Natural killer cell (primary cell): ENCODE measurements around the gene PI4K2A. TPM values are rescaled to one million over a fixed set of nuclear protein-coding genes. Genes with fewer than 3 reads are reported as not detected.

Experiments used
- ATAC-seq, 3 donors: fragments of 150-1000 bp in 2 of 3; fragments of 200-7000 bp in 1 of 3; cut with Tn5 transposase; 1 replicate in 1 of 3; 2 replicates in 2 of 3; pipeline ENCODE4 v1.10.0; 2021; ENCODE audit warnings: mild to moderate bottlenecking in 2 of 3, moderate library complexity in 2 of 3
- DNase-seq, 2 donors: peaks; one replicate each; pipeline versions ENCODE4 v3.0.0 to v3.0.0-alpha.2; 2013 to 2021; ENCODE audit warnings: mixed read lengths in 1 of 2
- H3K27ac ChIP-seq: one replicate; pipeline ENCODE4 v1.5.1; 2013; ENCODE audit warnings: mild to moderate bottlenecking, low read length
- H3K27me3 ChIP-seq: one replicate; pipeline ENCODE4 v1.6.1; 2013; ENCODE audit warnings: low read length; ENCODE audit not compliant: control insufficient read depth, insufficient read depth
- H3K36me3 ChIP-seq: one replicate; pipeline ENCODE4 v1.6.1; 2013; ENCODE audit warnings: low read length; ENCODE audit not compliant: control insufficient read depth, insufficient read depth
- H3K4me1 ChIP-seq: one replicate; pipeline ENCODE4 v1.6.1; 2013; ENCODE audit warnings: low read length; ENCODE audit not compliant: control insufficient read depth, insufficient read depth
- H3K4me3 ChIP-seq: one replicate; pipeline ENCODE4 v1.5.1; 2013; ENCODE audit warnings: low read length
- H3K9me3 ChIP-seq: one replicate; pipeline ENCODE4 v1.6.1; 2013; ENCODE audit warnings: low read length; ENCODE audit not compliant: control insufficient read depth, insufficient read depth
- H3K27ac Mint-ChIP-seq, 2 donors: one replicate each; pipeline ENCODE4 v1.8.0; 2022; ENCODE audit warnings: mild to moderate bottlenecking in 2 of 2, mixed read lengths in 2 of 2, moderate library complexity in 1 of 2
- H3K27me3 Mint-ChIP-seq, 2 donors: one replicate each; pipeline ENCODE4 v1.8.0; 2022; ENCODE audit warnings: low read depth in 2 of 2, mixed read lengths in 2 of 2
- H3K36me3 Mint-ChIP-seq: one replicate; pipeline ENCODE4 v1.8.0; 2022; ENCODE audit warnings: mixed read lengths
- H3K4me1 Mint-ChIP-seq, 2 donors: one replicate each; pipeline ENCODE4 v1.8.0; 2022; ENCODE audit warnings: mixed read lengths in 2 of 2
- H3K4me3 Mint-ChIP-seq: one replicate; pipeline ENCODE4 v1.8.0; 2022; ENCODE audit warnings: mild to moderate bottlenecking, moderate library complexity, mixed read lengths
- H3K9me3 Mint-ChIP-seq, 2 donors: one replicate each; pipeline ENCODE4 v1.8.0; 2022; ENCODE audit warnings: mixed read lengths in 2 of 2
- WGBS: methylation state at CpG from one replicate; pipeline ENCODE4 v1.1.7; 2013; ENCODE audit warnings: missing lambda C conversion rate; ENCODE audit not compliant: insufficient coverage; 5-methylcytosine and 5-hydroxymethylcytosine counted together
- intact Hi-C: fragments of 100-400 bp; cut with micrococcal nuclease; formaldehyde crosslinking; loops from one replicate; pipeline ENCODE4 v1.14.2; 2022
- total RNA-seq, 4 donors: library from RNA; stranded (reverse); fragments of 120-200 nt in 1 of 4; gene quantifications; one replicate each; pipeline versions ENCODE4 v1.2.3 to v1.2.4, GENCODE V29; 2013 to 2022
- TF ChIP-seq, protein P1 (sequence below): fragments of 200-600 bp; IDR thresholded peaks from one replicate; pipeline ENCODE4 v1.8.0; 2022; ENCODE audit warnings: antibody characterized with exemption

Gene PI4K2A
- total RNA-seq, 3 donors from 2014 or later (not counting 1 experiment from before 2014, with no cell fraction given) = 41.3 to 66.1 (median 60.0) TPM

DNA sequence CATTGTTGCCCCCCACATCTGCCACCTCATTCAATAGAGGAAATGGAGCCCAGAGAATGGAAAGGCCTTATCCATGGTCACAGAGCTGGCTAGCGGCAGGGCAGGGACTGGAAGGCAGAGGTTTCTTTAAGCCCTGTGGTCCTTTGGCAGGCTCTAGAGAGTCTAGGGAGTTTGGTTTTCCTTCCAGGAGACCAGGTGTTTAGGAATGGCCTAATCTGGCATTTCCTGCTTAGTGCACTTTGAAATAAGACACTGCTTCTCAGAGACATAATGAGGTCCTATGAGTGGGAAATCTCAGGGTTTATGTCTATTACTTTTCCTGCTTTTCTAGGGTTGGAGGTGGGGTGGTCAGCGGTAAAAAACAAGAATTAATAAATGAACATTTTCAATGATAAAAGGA, 79.1 kb downstream of the PI4K2A start:
- no peak overlapping the region for H3K27ac Mint-ChIP-seq
- DNase-seq = no peak
- intact Hi-C loops = no loop called here
- no peaks in the 10 kb centered on the region for H3K9me3 Mint-ChIP-seq
- Histone ChIP-seq H3K4me1 (peaks cover 3% of the 10 kb centered on the region), H3K4me3 (no peak overlapping the region), H3K27me3 (no peaks in the 10 kb centered on the region), H3K9me3 (no peaks in the 10 kb centered on the region), H3K27ac (no peak overlapping the region), H3K36me3 (no peaks in the 10 kb centered on the region)
- peaks cover 17 to 22% of the 10 kb centered on the region in 2 donors for H3K27me3 Mint-ChIP-seq
- H3K36me3 Mint-ChIP-seq = no peaks in the 10 kb centered on the region
- H3K4me3 Mint-ChIP-seq = no peak overlapping the region
- peaks cover 0 to 9% of the 10 kb centered on the region in 2 donors for H3K4me1 Mint-ChIP-seq
- no peak for ATAC-seq
- TF ChIP-seq, protein P1, sequence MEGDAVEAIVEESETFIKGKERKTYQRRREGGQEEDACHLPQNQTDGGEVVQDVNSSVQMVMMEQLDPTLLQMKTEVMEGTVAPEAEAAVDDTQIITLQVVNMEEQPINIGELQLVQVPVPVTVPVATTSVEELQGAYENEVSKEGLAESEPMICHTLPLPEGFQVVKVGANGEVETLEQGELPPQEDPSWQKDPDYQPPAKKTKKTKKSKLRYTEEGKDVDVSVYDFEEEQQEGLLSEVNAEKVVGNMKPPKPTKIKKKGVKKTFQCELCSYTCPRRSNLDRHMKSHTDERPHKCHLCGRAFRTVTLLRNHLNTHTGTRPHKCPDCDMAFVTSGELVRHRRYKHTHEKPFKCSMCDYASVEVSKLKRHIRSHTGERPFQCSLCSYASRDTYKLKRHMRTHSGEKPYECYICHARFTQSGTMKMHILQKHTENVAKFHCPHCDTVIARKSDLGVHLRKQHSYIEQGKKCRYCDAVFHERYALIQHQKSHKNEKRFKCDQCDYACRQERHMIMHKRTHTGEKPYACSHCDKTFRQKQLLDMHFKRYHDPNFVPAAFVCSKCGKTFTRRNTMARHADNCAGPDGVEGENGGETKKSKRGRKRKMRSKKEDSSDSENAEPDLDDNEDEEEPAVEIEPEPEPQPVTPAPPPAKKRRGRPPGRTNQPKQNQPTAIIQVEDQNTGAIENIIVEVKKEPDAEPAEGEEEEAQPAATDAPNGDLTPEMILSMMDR = no peak
- 97% methylated on average over 2 of the region's 2 CpGs for WGBS

DNA sequence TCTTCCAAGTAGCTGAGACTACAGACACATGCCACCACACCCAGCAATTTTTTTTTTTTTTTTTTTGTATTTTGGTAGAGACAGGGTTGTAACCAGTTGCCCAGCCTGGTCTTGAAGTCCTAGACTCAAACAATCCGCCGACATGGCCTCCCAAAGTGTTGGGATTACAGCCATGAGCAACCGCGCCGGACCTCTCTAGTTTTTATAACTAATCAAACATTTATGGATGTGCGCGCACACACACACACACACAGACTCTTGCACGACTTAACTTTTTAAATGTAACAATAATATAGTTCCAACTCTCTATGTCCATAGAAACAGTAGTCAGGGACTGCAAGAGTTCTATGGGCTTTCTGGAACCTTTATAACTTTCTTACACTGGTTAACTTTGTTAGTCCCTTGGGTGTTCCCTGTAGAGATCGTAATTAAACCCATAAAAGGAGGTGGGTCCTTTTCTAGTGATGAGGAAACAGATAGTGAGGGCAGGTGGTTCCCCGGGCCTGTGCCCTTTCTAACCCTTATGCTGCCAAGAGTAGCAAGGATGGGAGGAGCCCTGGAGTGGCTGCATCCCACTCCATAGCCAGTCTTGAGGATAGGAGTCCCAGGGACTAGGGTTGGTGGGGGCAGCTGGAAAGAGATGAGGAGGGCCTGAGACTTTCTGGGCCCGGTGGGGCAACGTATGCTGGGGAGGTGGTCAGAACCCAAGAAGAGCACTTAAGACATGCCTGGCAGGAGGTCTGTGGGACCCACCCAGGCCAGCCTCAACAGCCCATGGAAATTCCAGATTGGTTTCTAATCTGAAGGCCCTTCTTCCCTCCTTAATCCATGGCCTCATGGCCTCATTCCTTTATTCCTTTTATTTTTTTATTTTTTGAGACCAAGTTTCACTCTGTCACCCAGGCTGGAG, 81.7 kb downstream of the PI4K2A start:
- ATAC-seq (no peak), DNase-seq (no peak)
- no peaks in the 10 kb centered on the region for H3K9me3 ChIP-seq
- WGBS = 90% methylated on average over 12 of the region's 12 CpGs
- H3K36me3 ChIP-seq = no peaks in the 10 kb centered on the region
- H3K4me3 ChIP-seq = no peak overlapping the region
- Mint-ChIP-seq H3K27me3 (peaks cover 19 to 20% of the 10 kb centered on the region in 2 donors), H3K9me3 (no peaks in the 10 kb centered on the region), H3K4me3 (no peak overlapping the region), H3K4me1 (peaks cover 0 to 5% of the 10 kb centered on the region in 2 donors), H3K36me3 (no peaks in the 10 kb centered on the region), H3K27ac (no peak overlapping the region)
- intact Hi-C loops = no loop called here
- H3K27me3 ChIP-seq = no peaks in the 10 kb centered on the region
- TF ChIP-seq, protein P1 = no peak
- no peaks in the 10 kb centered on the region for H3K4me1 ChIP-seq
- no peak overlapping the region for H3K27ac ChIP-seq

GRCh38 chr10:97723001-97723400, 82.5 kb downstream of the PI4K2A start:
- Mint-ChIP-seq H3K4me1 (peaks cover 0 to 3% of the 10 kb centered on the region in 2 donors), H3K9me3 (no peaks in the 10 kb centered on the region), H3K4me3 (no peak overlapping the region), H3K36me3 (no peaks in the 10 kb centered on the region), H3K27ac (no peak overlapping the region), H3K27me3 (peaks cover 14 to 19% of the 10 kb centered on the region in 2 donors)
- H3K4me3 ChIP-seq = no peak overlapping the region
- TF ChIP-seq, protein P1 = no peak
- H3K4me1 ChIP-seq = no peaks in the 10 kb centered on the region
- H3K27me3 ChIP-seq = no peaks in the 10 kb centered on the region
- no peak for ATAC-seq
- no peaks in the 10 kb centered on the region for H3K9me3 ChIP-seq
- WGBS = 75% methylated on average over 3 of the region's 3 CpGs
- DNase-seq = no peak
- intact Hi-C loops = no loop called here
- H3K27ac ChIP-seq = no peak overlapping the region
- no peaks in the 10 kb centered on the region for H3K36me3 ChIP-seq
